HG02763 (cell line): ENCODE measurements around the gene AGAP1.
"Not testable (repeated sequence)": the region's sequence is repeated elsewhere in the genome, so short reads cannot be mapped to it uniquely, and the experiment has no call there.

ENCODE experiments used
- ATAC-seq: cut with Tn5 transposase; IDR thresholded peaks from one replicate; pipeline ENCODE4 v1.9.1; 2021; ENCODE audit warnings: mild to moderate bottlenecking, moderate library complexity; ENCODE audit not compliant: unreplicated experiment

Gene AGAP1

GRCh38 chr2:235583925-235584637 is 90.2 kb downstream of the AGAP1 start:
- no peak for ATAC-seq

GRCh38 chr2:235584638-235585007 is 90.8 kb downstream of the AGAP1 start:
- ATAC-seq: no peak

- ATAC-seq: no peak
These were observed 93.4 kb downstream of the AGAP1 start for GRCh38 chr2:235587202-235587601.

- ATAC-seq: no peak
These were observed 94.9 kb downstream of the AGAP1 start for GRCh38 chr2:235588750-235589149.

- ATAC-seq: no peak
These were observed 97.4 kb downstream of the AGAP1 start for GRCh38 chr2:235591231-235591730.

GRCh38 chr2:235591921-235592320 is 98.1 kb downstream of the AGAP1 start:
- ATAC-seq: no peak

GRCh38 chr2:235592430-235592829 is 98.6 kb downstream of the AGAP1 start:
- ATAC-seq: no peak

GRCh38 chr2:235592836-235593235 is 99.0 kb downstream of the AGAP1 start:
- no peak for ATAC-seq

- no peak for ATAC-seq
These were observed 100.2 kb downstream of the AGAP1 start for GRCh38 chr2:235594041-235594440.

- no peak for ATAC-seq
These were observed 101.1 kb downstream of the AGAP1 start for GRCh38 chr2:235594964-235595363.

- ATAC-seq: no peak
These were observed 101.7 kb downstream of the AGAP1 start for GRCh38 chr2:235595422-235596010.

GRCh38 chr2:235596272-235596671 is 102.4 kb downstream of the AGAP1 start:
- ATAC-seq: no peak

GRCh38 chr2:235597081-235597615 is 103.3 kb downstream of the AGAP1 start:
- ATAC-seq: no peak

GRCh38 chr2:235598026-235598425 is 104.2 kb downstream of the AGAP1 start:
- ATAC-seq: no peak

- no peak for ATAC-seq
These were observed 105.0 kb downstream of the AGAP1 start for GRCh38 chr2:235598532-235599531.

GRCh38 chr2:235599596-235600338 is 105.9 kb downstream of the AGAP1 start:
- ATAC-seq: no peak

- no peak for ATAC-seq
These were observed 106.6 kb downstream of the AGAP1 start for GRCh38 chr2:235600406-235600805.

- ATAC-seq: no peak
These were observed 107.1 kb downstream of the AGAP1 start for GRCh38 chr2:235600926-235601325.

GRCh38 chr2:235601960-235602704 is 108.3 kb downstream of the AGAP1 start:
- ATAC-seq: no peak

GRCh38 chr2:235602971-235603370 is 109.1 kb downstream of the AGAP1 start:
- not testable (repeated sequence) for ATAC-seq
